ENCODE results near the gene EPHA4.

The EPHA4 gene

GRCh38 chr2:221477714-221478484 is 94.2 kb downstream of the EPHA4 start:
- H3K27ac ChIP-seq, result no peak overlapping the region
- TF ChIP-seq CTCF (IDR thresholded peaks at IDR 0.05) (no peak), ZFX (IDR thresholded peaks at IDR 0.05; ENCODE audit: borderline replicate concordance) (no peak)

DNA sequence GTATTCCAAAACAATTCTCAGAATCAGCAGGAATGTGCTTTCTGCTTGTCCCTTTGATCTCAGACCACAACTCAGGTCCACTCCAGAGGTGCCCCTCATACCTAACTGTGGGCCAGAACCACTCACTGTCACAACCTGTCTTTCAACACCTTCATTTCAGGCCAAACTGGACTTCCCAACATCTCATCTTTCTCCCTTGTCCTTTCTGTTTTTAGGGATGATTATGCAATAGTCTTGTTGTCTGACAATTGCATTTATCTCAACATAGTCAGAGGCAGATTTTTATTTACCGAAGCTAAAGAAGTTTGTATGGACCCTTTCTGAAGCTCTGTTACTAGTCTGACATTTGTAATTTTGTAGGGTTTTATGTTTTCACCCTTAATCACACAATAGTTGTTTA is 95.9 kb downstream of the EPHA4 start:
- TF ChIP-seq CTCF (IDR thresholded peaks at IDR 0.05) (no peak), ZFX (IDR thresholded peaks at IDR 0.05; ENCODE audit: borderline replicate concordance) (no peak)
- no peak overlapping the region for H3K27ac ChIP-seq

GRCh38 chr2:221473451-221473850 is 98.7 kb downstream of the EPHA4 start:
- H3K27ac ChIP-seq, result no peak overlapping the region
- TF ChIP-seq CTCF (IDR thresholded peaks at IDR 0.05) (no peak), ZFX (IDR thresholded peaks at IDR 0.05; ENCODE audit: borderline replicate concordance) (no peak)

GRCh38 chr2:221468317-221468716 is 103.8 kb downstream of the EPHA4 start:
- no peak for TF ChIP-seq ZFX (IDR thresholded peaks at IDR 0.05; ENCODE audit: borderline replicate concordance)
- no peak for TF ChIP-seq CTCF (IDR thresholded peaks at IDR 0.05)
- H3K27ac ChIP-seq, result no peak overlapping the region

- H3K27ac ChIP-seq, result no peak overlapping the region
- no peak for TF ChIP-seq CTCF (IDR thresholded peaks at IDR 0.05)
- TF ChIP-seq ZFX (IDR thresholded peaks at IDR 0.05; ENCODE audit: borderline replicate concordance), result no peak
These were observed 104.5 kb downstream of the EPHA4 start for GRCh38 chr2:221467610-221468009.

DNA sequence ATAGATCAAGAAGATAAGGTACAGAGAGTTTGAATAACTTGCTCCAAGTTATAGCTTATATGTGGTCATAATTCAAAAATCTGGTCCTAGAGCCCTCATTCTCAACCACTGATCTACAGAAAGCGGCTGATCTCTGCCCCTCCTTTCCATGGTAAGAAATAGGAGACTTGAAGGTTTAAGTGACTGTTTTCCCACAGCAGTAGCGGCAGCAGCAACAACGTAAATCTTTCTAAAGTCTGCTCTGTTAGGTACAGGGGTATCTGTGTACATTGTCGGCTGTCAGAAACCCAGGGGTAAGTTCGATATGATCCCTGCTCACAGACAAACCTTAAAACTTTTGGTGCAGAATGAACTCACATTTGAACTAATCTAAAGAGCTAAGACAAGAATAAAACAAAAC is 105.4 kb downstream of the EPHA4 start:
- no peak for TF ChIP-seq ZFX (IDR thresholded peaks at IDR 0.05; ENCODE audit: borderline replicate concordance)
- no peak for TF ChIP-seq CTCF (IDR thresholded peaks at IDR 0.05)
- no peak overlapping the region for H3K27ac ChIP-seq

DNA sequence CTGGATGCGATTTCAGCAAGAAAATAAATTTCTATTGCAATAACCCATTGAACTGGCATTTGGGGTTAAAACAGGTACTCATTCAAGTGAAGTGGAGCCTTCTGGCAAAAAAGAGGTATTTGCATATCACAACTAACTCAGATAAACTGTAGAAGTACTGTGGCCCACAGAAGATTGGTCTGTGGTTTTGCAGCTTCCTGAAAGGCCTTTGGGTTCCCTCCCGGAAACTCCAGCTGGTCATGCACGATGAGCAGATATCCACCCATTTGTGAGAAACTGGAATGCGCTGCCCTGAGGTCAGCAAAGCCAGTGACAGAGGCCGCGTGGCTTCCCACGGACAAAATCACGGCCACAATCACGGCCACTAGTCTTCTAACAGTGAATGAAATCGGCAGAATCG is 106.3 kb downstream of the EPHA4 start:
- no peak overlapping the region for H3K27ac ChIP-seq
- no peak for TF ChIP-seq ZFX (IDR thresholded peaks at IDR 0.05; ENCODE audit: borderline replicate concordance)
- TF ChIP-seq CTCF (IDR thresholded peaks at IDR 0.05), result no peak

All from 22Rv1 (cell line).